ENCODE results near the gene IGFN1.

IGFN1 gene

GRCh38 chr1:201186192-201186591, 4.4 kb upstream of the IGFN1 start:
- DNase-seq = no peak

- no peak for DNase-seq
Measured at GRCh38 chr1:201189085-201189484, 1.5 kb upstream of the IGFN1 start.

GRCh38 chr1:201190005-201190404, 619 bp upstream of the IGFN1 start:
- DNase-seq = no peak

- no peak for DNase-seq
Measured at GRCh38 chr1:201191653-201192260, 1.1 kb downstream of the IGFN1 start.

- no peak for DNase-seq
Measured at GRCh38 chr1:201192261-201192788, 1.7 kb downstream of the IGFN1 start.

- DNase-seq = no peak
Measured at GRCh38 chr1:201194046-201194445, 3.4 kb downstream of the IGFN1 start.

GRCh38 chr1:201198598-201198997, 8.0 kb downstream of the IGFN1 start:
- no peak for DNase-seq

GRCh38 chr1:201205036-201205435, 14.4 kb downstream of the IGFN1 start:
- DNase-seq = no peak

GRCh38 chr1:201206176-201206575, 15.6 kb downstream of the IGFN1 start:
- no peak for DNase-seq

- no peak for DNase-seq
Measured at GRCh38 chr1:201207046-201207445, 16.4 kb downstream of the IGFN1 start.

- DNase-seq = no peak
Measured at GRCh38 chr1:201208236-201208635, 17.6 kb downstream of the IGFN1 start.

GRCh38 chr1:201212056-201212455, 21.4 kb downstream of the IGFN1 start:
- DNase-seq = no peak

- no peak for DNase-seq
Measured at GRCh38 chr1:201212461-201213055, 21.9 kb downstream of the IGFN1 start.

GRCh38 chr1:201213106-201213770, 22.6 kb downstream of the IGFN1 start:
- DNase-seq = no peak

GRCh38 chr1:201213926-201214325, 23.3 kb downstream of the IGFN1 start:
- no peak for DNase-seq

GRCh38 chr1:201214461-201214860, 23.8 kb downstream of the IGFN1 start:
- no peak for DNase-seq

- DNase-seq = no peak
Measured at GRCh38 chr1:201214886-201215285, 24.3 kb downstream of the IGFN1 start.

- no peak for DNase-seq
Measured at GRCh38 chr1:201215531-201216357, 25.1 kb downstream of the IGFN1 start.

GRCh38 chr1:201216395-201217085, 25.9 kb downstream of the IGFN1 start:
- DNase-seq = no peak

- no peak for DNase-seq
Measured at GRCh38 chr1:201217146-201217545, 26.5 kb downstream of the IGFN1 start.

- DNase-seq = no peak
Measured at GRCh38 chr1:201217851-201218250, 27.2 kb downstream of the IGFN1 start.

- no peak for DNase-seq
Measured at GRCh38 chr1:201218409-201218808, 27.8 kb downstream of the IGFN1 start.

Data from left hindlimb (tissue), 1 donor.